Activated CD4-positive, alpha-beta T cell treated with anti-CD3 and anti-CD28 coated beads for 4 hours (primary cell): Measurements from ENCODE around the gene ZNF12.

Source experiments
- DNase-seq, 2 donors: peaks; one replicate each; pipeline ENCODE4 v3.0.0-alpha.2; 2020

Gene ZNF12

GRCh38 chr7:6646465-6646864 lies 60.3 kb downstream of the ZNF12 start:
- DNase-seq, result no peak

GRCh38 chr7:6644728-6645127 lies 62.0 kb downstream of the ZNF12 start:
- no peak for DNase-seq

GRCh38 chr7:6643915-6644625 lies 62.7 kb downstream of the ZNF12 start:
- no peak for DNase-seq

- no peak for DNase-seq
Measured at GRCh38 chr7:6642861-6643640, 63.7 kb downstream of the ZNF12 start.

GRCh38 chr7:6642239-6642839 lies 64.4 kb downstream of the ZNF12 start:
- DNase-seq, result no peak

- no peak for DNase-seq
Measured at GRCh38 chr7:6641305-6642035, 65.3 kb downstream of the ZNF12 start.

- peak; percentile 24 to 37 for DNase-seq
Measured at GRCh38 chr7:6640246-6640721, 66.5 kb downstream of the ZNF12 start.

- DNase-seq, result no peak
Measured at GRCh38 chr7:6639627-6640026, 67.1 kb downstream of the ZNF12 start.

GRCh38 chr7:6639032-6639431 lies 67.7 kb downstream of the ZNF12 start:
- DNase-seq, result no peak
